GM06990 (cell line): Measurements from ENCODE around the gene SYNM.

Experiments
- DNase-seq: peaks from one replicate; pipeline ENCODE4 v3.0.0-alpha.2; 2011; ENCODE audit not compliant: insufficient read length; ENCODE audit errors: extremely low read depth
- H3K27me3 ChIP-seq: replicated peaks from 2 replicates; pipeline ENCODE4 v1.6.0; 2011; ENCODE audit warnings: low read length; ENCODE audit not compliant: control insufficient read depth, insufficient read depth
- H3K36me3 ChIP-seq: 2 replicates; pipeline ENCODE4 v1.5.1; 2011; ENCODE audit warnings: low read length; ENCODE audit not compliant: control insufficient read depth, insufficient read depth
- H3K4me3 ChIP-seq: replicated peaks from 2 replicates; pipeline ENCODE4 v1.5.1; 2011; ENCODE audit warnings: low read depth, mild to moderate bottlenecking, control low read depth, low read length
- TF ChIP-seq, protein P1 (sequence below): IDR thresholded peaks from 2 replicates; pipeline ENCODE4 v1.5.1; 2011; ENCODE audit warnings: low read length, control low read depth, mild to moderate bottlenecking, inconsistent platforms; ENCODE audit not compliant: insufficient read depth, poor library complexity, severe bottlenecking

The SYNM gene

DNA sequence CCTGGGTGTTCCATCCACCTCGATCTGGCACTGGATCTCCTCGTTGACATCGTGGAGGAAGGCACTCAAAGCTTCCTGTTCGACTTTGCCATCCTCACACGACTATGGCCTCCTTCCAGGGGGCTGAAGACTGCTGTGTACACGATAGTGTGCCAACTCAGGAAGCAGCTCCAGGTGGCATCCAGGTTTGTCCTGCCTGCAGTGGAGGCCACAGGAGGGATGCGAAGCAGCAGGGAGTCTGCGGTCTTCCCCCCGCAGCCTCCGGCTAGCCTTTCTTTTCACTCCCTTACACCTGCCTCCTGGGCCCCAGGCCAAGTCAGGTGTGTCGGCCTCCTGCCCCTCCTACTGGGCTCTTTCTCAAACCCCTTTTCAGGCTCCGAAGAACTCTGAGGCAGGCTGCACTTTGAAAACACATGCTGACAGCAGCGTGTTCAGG is 32.2 kb downstream of the SYNM start:
- no peak for DNase-seq
- no peaks in the 10 kb centered on the region for H3K36me3 ChIP-seq
- no peaks in the 10 kb centered on the region for H3K27me3 ChIP-seq
- TF ChIP-seq, protein P1, sequence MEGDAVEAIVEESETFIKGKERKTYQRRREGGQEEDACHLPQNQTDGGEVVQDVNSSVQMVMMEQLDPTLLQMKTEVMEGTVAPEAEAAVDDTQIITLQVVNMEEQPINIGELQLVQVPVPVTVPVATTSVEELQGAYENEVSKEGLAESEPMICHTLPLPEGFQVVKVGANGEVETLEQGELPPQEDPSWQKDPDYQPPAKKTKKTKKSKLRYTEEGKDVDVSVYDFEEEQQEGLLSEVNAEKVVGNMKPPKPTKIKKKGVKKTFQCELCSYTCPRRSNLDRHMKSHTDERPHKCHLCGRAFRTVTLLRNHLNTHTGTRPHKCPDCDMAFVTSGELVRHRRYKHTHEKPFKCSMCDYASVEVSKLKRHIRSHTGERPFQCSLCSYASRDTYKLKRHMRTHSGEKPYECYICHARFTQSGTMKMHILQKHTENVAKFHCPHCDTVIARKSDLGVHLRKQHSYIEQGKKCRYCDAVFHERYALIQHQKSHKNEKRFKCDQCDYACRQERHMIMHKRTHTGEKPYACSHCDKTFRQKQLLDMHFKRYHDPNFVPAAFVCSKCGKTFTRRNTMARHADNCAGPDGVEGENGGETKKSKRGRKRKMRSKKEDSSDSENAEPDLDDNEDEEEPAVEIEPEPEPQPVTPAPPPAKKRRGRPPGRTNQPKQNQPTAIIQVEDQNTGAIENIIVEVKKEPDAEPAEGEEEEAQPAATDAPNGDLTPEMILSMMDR = no peak
- H3K4me3 ChIP-seq = no peak overlapping the region

DNA sequence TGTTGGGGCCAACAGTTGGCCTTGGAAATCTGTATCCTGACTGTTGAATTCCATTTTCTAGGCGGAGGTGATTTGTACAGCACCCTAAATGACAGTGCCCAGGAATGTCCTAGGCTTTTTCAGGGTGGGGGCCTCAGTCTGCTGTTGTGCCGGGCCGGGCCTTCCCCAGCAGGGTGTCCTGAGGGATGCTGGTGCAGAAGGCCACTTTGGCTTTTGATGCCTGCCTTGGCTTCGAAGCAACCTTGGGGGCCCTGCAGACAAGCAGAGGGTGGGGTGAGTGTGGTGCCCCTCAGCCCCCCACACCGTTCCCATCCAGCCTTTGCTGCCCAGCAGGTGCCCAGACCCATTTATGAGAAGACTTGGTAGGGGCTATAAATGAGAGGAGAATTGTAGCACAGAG is 33.0 kb downstream of the SYNM start:
- no peak overlapping the region for H3K4me3 ChIP-seq
- no peaks in the 10 kb centered on the region for H3K27me3 ChIP-seq
- no peak for DNase-seq
- no peaks in the 10 kb centered on the region for H3K36me3 ChIP-seq
- TF ChIP-seq, protein P1 = no peak

DNA sequence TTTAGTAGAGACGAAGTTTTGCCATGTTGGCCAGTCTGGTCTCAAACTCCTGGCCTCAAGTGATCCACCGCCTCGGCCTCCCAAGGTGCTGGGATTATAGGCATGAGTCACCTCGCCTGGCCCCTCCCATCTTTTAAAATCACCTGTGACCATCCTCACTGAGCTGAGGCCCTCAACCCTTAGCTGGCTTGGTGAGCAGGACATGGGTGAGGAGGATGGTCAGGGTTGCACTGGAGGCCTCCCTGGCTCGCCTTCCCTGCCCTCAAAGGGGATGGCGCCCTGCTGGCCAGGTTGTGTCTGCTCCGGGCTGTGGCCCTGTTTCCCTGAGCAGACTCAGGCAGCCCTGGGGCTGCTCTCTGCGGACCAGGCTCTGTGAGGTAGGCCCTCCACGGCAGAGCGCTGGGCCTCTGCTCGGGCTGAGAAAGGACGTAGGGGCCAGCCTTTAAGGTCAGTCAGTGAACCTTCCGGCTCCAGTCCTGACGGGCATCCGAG is 33.7 kb downstream of the SYNM start:
- no peak for DNase-seq
- TF ChIP-seq, protein P1 = no peak

DNA sequence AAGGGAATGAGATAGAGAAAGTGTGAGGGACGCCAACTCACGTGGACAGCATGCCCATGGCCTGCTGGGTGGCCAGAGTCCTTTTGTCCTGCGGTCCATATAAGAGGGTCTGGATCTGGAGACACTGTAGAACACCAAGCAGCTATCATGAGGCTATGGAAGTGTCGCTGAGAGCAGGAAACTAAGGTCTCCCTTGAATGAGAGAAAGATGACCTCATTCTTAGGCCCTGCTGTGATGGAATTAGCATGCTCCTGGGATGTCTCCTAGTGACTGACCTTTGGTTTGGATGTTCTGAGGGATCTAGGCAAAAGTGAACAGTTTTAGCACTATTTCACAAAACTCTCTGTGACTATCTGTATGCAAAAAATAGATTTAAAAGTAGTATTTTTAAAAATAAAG is 34.4 kb downstream of the SYNM start:
- Histone ChIP-seq H3K36me3 (no peaks in the 10 kb centered on the region), H3K27me3 (no peaks in the 10 kb centered on the region), H3K4me3 (no peak overlapping the region)
- TF ChIP-seq, protein P1 = no peak
- no peak for DNase-seq

More for the DNA sequence above, 33.7 kb downstream of the SYNM start:
- Histone ChIP-seq H3K4me3 (no peak overlapping the region), H3K27me3 (no peaks in the 10 kb centered on the region), H3K36me3 (no peaks in the 10 kb centered on the region)

DNA sequence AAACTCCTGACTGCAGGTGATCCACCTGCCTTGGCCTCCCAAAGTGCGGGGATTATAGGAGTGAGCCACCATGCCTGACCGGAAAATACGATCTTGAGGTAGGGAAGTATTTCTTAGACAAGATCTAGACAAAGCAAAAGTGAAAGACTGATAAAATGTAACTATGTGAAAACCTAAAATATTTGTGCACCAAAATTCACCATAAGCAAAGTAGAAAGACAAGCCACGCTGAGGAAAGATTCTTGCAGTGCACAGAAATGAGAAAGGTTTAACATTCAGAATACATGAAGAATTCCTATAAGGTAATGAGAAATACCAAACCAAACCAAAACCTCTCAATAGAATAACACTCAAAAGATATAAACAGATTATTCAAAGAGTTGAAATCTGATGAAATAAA is 35.7 kb downstream of the SYNM start:
- DNase-seq = no peak
- TF ChIP-seq, protein P1 = no peak
- no peaks in the 10 kb centered on the region for H3K27me3 ChIP-seq
- no peaks in the 10 kb centered on the region for H3K36me3 ChIP-seq
- H3K4me3 ChIP-seq = no peak overlapping the region

DNA sequence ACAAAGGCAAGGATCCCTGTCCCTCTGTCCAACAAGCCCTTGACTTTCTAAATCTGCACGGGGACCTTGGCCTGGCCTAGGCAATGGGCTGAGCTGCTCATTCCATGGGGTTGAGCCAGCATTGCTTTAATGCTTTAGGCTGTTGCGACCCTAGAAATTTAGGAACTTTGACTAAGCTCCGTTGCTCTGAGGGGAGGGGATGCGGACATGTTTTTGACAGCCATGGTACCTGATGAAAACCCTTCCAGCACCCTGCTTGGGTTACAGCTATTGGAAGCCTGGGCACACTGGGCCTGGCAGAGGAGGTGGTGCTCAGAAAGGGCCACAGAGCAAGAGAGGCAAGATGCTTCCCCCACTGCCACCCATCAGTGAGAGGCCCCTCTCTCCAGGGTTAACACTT is 37.1 kb downstream of the SYNM start:
- no peaks in the 10 kb centered on the region for H3K27me3 ChIP-seq
- H3K36me3 ChIP-seq = no peaks in the 10 kb centered on the region
- no peak overlapping the region for H3K4me3 ChIP-seq
- no peak for DNase-seq
- TF ChIP-seq, protein P1 = no peak
